NCI-H128 (cell line): Measurements from ENCODE around the gene KRT83.

Source experiments
- DNase-seq: peaks from one replicate; lab custom pipeline; 2025; ENCODE audit not compliant: unreplicated experiment; lab: John Stamatoyannopoulos, UW

Gene KRT83

GRCh38 chr12:52320784-52321400 lies at the start of gene KRT83:
KRT83 (minus strand) TSS chr12:52321398; CDS start chr12:52321335, 63 bp downstream.
- no peak for DNase-seq

GRCh38 chr12:52369809-52370208 lies 48.6 kb upstream of the KRT83 start:
- DNase-seq: no peak

GRCh38 chr12:52369211-52369610 lies 48.0 kb upstream of the KRT83 start:
- no peak for DNase-seq

- DNase-seq: no peak
Observed at GRCh38 chr12:52368508-52368907, 47.3 kb upstream of the KRT83 start.

GRCh38 chr12:52367876-52368275 lies 46.7 kb upstream of the KRT83 start:
- no peak for DNase-seq

- DNase-seq: no peak
Observed at GRCh38 chr12:52366738-52367485, 45.7 kb upstream of the KRT83 start, which contains the start of gene KRT85. KRT85 (minus strand) TSS chr12:52367481; CDS start chr12:52367405, 76 bp downstream.

GRCh38 chr12:52364901-52365489 lies 43.8 kb upstream of the KRT83 start:
- DNase-seq: no peak

- DNase-seq: no peak
Observed at GRCh38 chr12:52364061-52364460, 42.9 kb upstream of the KRT83 start.

- no peak for DNase-seq
Observed at GRCh38 chr12:52363111-52363679, 42.0 kb upstream of the KRT83 start.

- no peak for DNase-seq
Observed at GRCh38 chr12:52362118-52362726, 41.0 kb upstream of the KRT83 start.

- no peak for DNase-seq
Observed at GRCh38 chr12:52361553-52361952, 40.4 kb upstream of the KRT83 start.

GRCh38 chr12:52360663-52361271 lies 39.6 kb upstream of the KRT83 start:
- DNase-seq: no peak

- DNase-seq: no peak
Observed at GRCh38 chr12:52360106-52360662, 39.0 kb upstream of the KRT83 start.

GRCh38 chr12:52359621-52360061 lies 38.4 kb upstream of the KRT83 start:
- no peak for DNase-seq

- no peak for DNase-seq
Observed at GRCh38 chr12:52358575-52359350, 37.6 kb upstream of the KRT83 start.

GRCh38 chr12:52356762-52357580 lies 35.8 kb upstream of the KRT83 start:
- no peak for DNase-seq

- no peak for DNase-seq
Observed at GRCh38 chr12:52356031-52356761, 35.0 kb upstream of the KRT83 start.

- no peak for DNase-seq
Observed at GRCh38 chr12:52355176-52355575, 34.0 kb upstream of the KRT83 start.
